Erythroblast (primary cell): ENCODE results near the gene MAN1A2.

Experiments used
- GATA1 ChIP-seq: IDR thresholded peaks from 2 replicates; pipeline ENCODE4 v1.6.1; 2011; ENCODE audit warnings: low read depth, mild to moderate bottlenecking, control low read depth, low read length, moderate library complexity
- POLR2A ChIP-seq: IDR thresholded peaks from 2 replicates; pipeline ENCODE4 v1.6.1; 2011; ENCODE audit warnings: mild to moderate bottlenecking, low read length

GRCh38 chr1:117372863-117373412 is 5.7 kb downstream of the MAN1A2 start:
- TF ChIP-seq POLR2A: no peak
- no peak for TF ChIP-seq GATA1
